Prostate gland (tissue), 2 donors: ENCODE measurements around the gene CELF6. TPM values are rescaled to one million over a fixed set of nuclear protein-coding genes. Genes with fewer than 3 reads are reported as not detected.

Source experiments
- DNase-seq: peaks from one replicate; pipeline ENCODE4 v3.0.0-alpha.2; 2019; ENCODE audit warnings: low spot score
- H3K27ac ChIP-seq, 2 donors: fragments of 200-600 bp; sonication (generic); 2 replicates each; pipeline ENCODE4 v1.5.1; 2017 to 2019
- H3K27me3 ChIP-seq: fragments of 200-600 bp; sonication (generic); replicated peaks from 2 replicates; pipeline ENCODE4 v1.5.1; 2019; ENCODE audit not compliant: insufficient read depth
- H3K36me3 ChIP-seq, 2 donors: fragments of 200-600 bp; sonication (generic); 1 replicate in 1 of 2; 2 replicates in 1 of 2; pipeline versions ENCODE4 v1.5.1 to v1.8.1; 2017 to 2019
- H3K4me1 ChIP-seq: fragments of 200-600 bp; sonication (generic); replicated peaks from 2 replicates; pipeline ENCODE4 v1.5.1; 2019
- H3K4me3 ChIP-seq, 2 donors: fragments of 200-600 bp; sonication (generic); 2 replicates each; pipeline ENCODE4 v1.5.1; 2017 to 2019
- H3K9me3 ChIP-seq: fragments of 200-600 bp; sonication (generic); 2 replicates; pipeline ENCODE4 v1.5.1; 2017
- POLR2A ChIP-seq: fragments of 450-650 bp; IDR thresholded peaks from one replicate; pipeline ENCODE4 v1.6.1; 2016; ENCODE audit warnings: antibody characterized with exemption, mild to moderate bottlenecking
- POLR2AphosphoS5 ChIP-seq: sonication (generic); formaldehyde crosslinking; IDR thresholded peaks from one replicate; pipeline ENCODE4 v1.6.1; 2017; ENCODE audit warnings: antibody characterized with exemption
- WGBS: methylation state at CpG from one replicate; pipeline ENCODE4 v1.1.5; 2018; 5-methylcytosine and 5-hydroxymethylcytosine counted together
- intact Hi-C: fragments of 100-400 bp; cut with DNase I; formaldehyde crosslinking; loops from one replicate; pipeline ENCODE4 v1.14.2; 2022
- total RNA-seq, 2 donors: library from RNA; depleted of rRNA; stranded (reverse); fragments of >200 nt; gene quantifications; one replicate each; pipeline ENCODE4 v1.1.0, GENCODE V29; 2016
- TF ChIP-seq, protein P1 (sequence below), 4 experiments: fragments of 200-600 bp in 2 of 4; fragments of 450-650 bp in 2 of 4; sonication (generic) in 2 of 4; IDR thresholded peaks; 1 replicate in 3 of 4; 2 replicates in 1 of 4; pipeline ENCODE4 v1.5.1; 2016 to 2019; ENCODE audit warnings: antibody characterized with exemption in 4 of 4, mild to moderate bottlenecking in 2 of 4, moderate library complexity in 2 of 4

The CELF6 gene
- total RNA-seq, 2 donors from 2014 or later = 3.7 to 7.3 TPM

DNA sequence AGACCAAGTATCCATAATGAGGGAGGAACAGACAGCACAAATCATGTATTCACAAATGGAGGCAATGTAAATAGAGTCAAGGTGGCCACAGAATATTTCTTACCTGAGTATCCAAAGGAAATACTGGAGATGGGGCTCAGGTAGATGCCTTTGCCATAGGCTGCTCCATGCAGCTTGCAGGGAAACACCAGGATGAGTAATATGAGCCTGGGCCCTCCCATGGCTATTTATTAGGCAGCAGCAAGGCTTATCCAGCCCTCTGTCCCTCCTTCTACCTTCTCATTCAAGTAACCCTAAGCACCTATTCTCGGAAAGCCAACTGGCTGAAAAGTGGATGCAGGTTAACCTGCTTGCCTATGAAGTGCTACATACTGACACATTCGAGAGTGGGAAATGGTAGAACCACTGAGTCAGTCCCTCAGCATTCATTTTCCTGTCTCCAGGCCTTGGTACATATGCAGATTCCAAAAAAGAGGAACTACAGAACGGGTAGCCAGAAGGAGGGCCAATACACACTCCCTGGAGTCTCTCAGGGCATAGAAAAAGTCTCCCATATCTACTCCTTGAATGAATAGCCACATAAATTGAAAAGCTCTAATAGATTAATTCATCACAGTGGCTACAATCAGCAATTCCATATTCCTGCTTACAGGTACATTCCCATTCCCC lies 70.7 kb downstream of the CELF6 start:
- intact Hi-C loops = no loop called here
- no peak overlapping the region for H3K27ac ChIP-seq
- TF ChIP-seq, protein P1, sequence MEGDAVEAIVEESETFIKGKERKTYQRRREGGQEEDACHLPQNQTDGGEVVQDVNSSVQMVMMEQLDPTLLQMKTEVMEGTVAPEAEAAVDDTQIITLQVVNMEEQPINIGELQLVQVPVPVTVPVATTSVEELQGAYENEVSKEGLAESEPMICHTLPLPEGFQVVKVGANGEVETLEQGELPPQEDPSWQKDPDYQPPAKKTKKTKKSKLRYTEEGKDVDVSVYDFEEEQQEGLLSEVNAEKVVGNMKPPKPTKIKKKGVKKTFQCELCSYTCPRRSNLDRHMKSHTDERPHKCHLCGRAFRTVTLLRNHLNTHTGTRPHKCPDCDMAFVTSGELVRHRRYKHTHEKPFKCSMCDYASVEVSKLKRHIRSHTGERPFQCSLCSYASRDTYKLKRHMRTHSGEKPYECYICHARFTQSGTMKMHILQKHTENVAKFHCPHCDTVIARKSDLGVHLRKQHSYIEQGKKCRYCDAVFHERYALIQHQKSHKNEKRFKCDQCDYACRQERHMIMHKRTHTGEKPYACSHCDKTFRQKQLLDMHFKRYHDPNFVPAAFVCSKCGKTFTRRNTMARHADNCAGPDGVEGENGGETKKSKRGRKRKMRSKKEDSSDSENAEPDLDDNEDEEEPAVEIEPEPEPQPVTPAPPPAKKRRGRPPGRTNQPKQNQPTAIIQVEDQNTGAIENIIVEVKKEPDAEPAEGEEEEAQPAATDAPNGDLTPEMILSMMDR (IDR thresholded peaks at IDR 0.05) = no peak
- TF ChIP-seq POLR2AphosphoS5 = no peak
- no peak for TF ChIP-seq POLR2A
- H3K27me3 ChIP-seq = no peaks in the 10 kb centered on the region
- WGBS = 80% methylated on average over 3 of the region's 3 CpGs
- DNase-seq = no peak
- H3K4me3 ChIP-seq = no peak overlapping the region
- peaks cover 0 to 5% of the 10 kb centered on the region in 2 donors for H3K36me3 ChIP-seq
- H3K4me1 ChIP-seq = no peaks in the 10 kb centered on the region
- no peaks in the 10 kb centered on the region for H3K9me3 ChIP-seq

DNA sequence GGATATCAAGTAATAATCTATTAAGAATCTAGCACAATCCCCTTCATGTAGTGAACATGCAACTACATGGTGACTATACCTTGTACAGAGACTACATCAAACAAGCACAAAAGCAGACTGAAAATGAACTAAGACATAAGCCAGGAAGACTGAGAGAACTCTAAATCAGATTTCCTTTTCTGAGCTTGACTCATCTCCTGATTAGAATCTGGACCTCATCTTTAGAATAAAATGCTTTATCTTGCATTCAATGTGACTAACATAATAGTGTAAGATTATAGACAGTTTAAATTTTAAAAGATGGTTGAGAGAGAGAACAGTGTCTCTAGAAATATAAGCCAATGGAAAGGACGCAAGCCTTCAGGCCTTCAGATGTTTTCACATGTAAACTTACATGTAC lies 71.4 kb downstream of the CELF6 start:
- peaks cover 0 to 5% of the 10 kb centered on the region in 2 donors for H3K36me3 ChIP-seq
- H3K27ac ChIP-seq = no peak overlapping the region
- H3K4me1 ChIP-seq = no peaks in the 10 kb centered on the region
- H3K27me3 ChIP-seq = no peaks in the 10 kb centered on the region
- no peak for DNase-seq
- intact Hi-C loops = no loop called here
- no peak overlapping the region for H3K4me3 ChIP-seq
- no peak for TF ChIP-seq POLR2A
- TF ChIP-seq, protein P1 (IDR thresholded peaks at IDR 0.05) = no peak
- TF ChIP-seq POLR2AphosphoS5 = no peak
- WGBS = 93% methylated on average over 1 of the region's 1 CpG
- H3K9me3 ChIP-seq = no peaks in the 10 kb centered on the region

DNA sequence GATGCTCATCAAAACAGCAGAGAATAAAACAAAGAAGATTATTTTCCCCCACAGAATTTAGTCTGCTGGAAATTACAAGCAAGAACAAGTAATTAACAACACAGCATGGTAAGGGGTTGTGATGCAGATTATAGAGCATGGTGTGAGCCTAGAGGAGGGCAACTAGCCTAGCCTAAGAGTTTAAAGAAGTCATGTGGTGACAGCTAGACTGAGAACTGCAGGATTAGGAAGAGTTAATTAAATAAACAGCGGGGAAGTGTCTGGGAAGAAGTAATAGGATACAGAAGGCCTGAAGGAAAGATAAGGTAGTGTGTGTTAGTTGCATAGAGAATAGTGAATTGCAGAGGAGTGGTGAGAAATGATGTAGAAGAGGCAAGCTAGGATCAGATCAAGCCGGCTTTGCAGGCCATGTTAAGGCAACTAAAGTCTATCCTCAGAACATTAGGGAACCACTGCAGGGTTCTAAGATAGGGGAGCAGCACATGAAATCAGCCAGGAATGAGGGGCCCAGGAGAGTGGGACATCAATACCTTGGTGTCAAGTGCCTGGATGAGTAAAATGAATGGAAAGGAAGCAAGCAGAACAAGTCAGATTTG lies 77.1 kb downstream of the CELF6 start:
- no peaks in the 10 kb centered on the region for H3K9me3 ChIP-seq
- no peaks in the 10 kb centered on the region for H3K4me1 ChIP-seq
- no peak overlapping the region for H3K27ac ChIP-seq
- no peaks in the 10 kb centered on the region for H3K27me3 ChIP-seq
- WGBS = 35% methylated on average over 2 of the region's 2 CpGs
- peaks cover 4 to 10% of the 10 kb centered on the region in 2 donors for H3K36me3 ChIP-seq
- TF ChIP-seq, protein P1 (IDR thresholded peaks at IDR 0.05) = no peak
- TF ChIP-seq POLR2AphosphoS5 (no peak), POLR2A (no peak)
- no peak overlapping the region for H3K4me3 ChIP-seq
- no peak for DNase-seq
- intact Hi-C loops = no loop called here

DNA sequence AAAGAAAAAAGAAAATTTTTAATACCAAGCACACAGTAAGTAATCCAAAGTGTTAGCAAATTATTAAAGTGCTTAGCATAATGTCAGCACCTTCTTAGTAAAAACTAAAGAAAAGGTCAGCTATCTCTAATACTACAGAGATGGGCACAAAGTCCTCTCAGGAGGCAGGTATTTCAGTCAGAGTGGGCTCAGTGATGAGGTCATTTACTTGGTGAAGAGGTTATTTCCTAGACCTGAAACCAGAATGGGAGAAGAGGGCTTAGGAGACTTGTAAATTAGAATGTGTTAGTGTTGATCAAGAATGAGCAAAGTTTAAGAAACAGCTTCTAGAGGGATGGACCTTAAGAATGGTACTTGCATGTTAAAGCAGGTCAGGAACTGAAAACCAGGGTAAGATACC lies 80.3 kb downstream of the CELF6 start:
- no peak for DNase-seq
- Histone ChIP-seq H3K4me3 (no peak overlapping the region), H3K27ac (no peak overlapping the region), H3K9me3 (no peaks in the 10 kb centered on the region), H3K36me3 (peaks cover 4 to 10% of the 10 kb centered on the region in 2 donors), H3K27me3 (no peaks in the 10 kb centered on the region), H3K4me1 (no peaks in the 10 kb centered on the region)
- intact Hi-C loops = no loop called here
- TF ChIP-seq POLR2AphosphoS5 = no peak
- TF ChIP-seq, protein P1 (IDR thresholded peaks at IDR 0.05) = no peak
- TF ChIP-seq POLR2A = no peak

DNA sequence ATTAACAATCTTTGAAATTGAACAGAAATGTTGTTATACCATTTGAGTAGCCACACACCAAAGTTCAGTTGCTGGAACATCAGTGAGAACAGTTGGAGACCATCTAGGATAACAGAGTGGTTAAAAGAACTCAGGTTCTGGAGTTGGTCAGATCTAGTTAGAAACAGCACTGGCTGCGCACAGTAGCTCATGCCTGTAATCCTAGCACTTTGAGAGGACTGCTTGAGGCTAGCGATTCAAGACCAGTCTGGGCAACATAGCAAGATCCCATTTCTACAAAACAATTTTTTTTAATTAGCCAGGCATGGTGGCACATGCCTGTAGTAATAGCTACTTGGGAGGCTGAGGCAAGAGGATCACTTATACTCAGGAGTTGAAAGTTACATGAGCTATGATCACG lies 81.4 kb downstream of the CELF6 start:
- H3K4me3 ChIP-seq = no peak overlapping the region
- H3K27ac ChIP-seq = no peak overlapping the region
- no peaks in the 10 kb centered on the region for H3K27me3 ChIP-seq
- 94% methylated on average over 3 of the region's 3 CpGs for WGBS
- no peaks in the 10 kb centered on the region for H3K9me3 ChIP-seq
- no peaks in the 10 kb centered on the region for H3K4me1 ChIP-seq
- peaks cover 4 to 10% of the 10 kb centered on the region in 2 donors for H3K36me3 ChIP-seq
- intact Hi-C loops = no loop called here
- TF ChIP-seq POLR2AphosphoS5 = no peak
- TF ChIP-seq, protein P1 (IDR thresholded peaks at IDR 0.05) = no peak
- TF ChIP-seq POLR2A = no peak
- DNase-seq = no peak
